GM21786 (cell line): Measurements from ENCODE around the gene DGKQ.

Source experiments
- ATAC-seq: cut with Tn5 transposase; IDR thresholded peaks from one replicate; pipeline ENCODE4 v1.9.1; 2021; ENCODE audit not compliant: unreplicated experiment

The DGKQ gene

GRCh38 chr4:909821-910220 is 63.5 kb downstream of the DGKQ start:
- no peak for ATAC-seq

DNA sequence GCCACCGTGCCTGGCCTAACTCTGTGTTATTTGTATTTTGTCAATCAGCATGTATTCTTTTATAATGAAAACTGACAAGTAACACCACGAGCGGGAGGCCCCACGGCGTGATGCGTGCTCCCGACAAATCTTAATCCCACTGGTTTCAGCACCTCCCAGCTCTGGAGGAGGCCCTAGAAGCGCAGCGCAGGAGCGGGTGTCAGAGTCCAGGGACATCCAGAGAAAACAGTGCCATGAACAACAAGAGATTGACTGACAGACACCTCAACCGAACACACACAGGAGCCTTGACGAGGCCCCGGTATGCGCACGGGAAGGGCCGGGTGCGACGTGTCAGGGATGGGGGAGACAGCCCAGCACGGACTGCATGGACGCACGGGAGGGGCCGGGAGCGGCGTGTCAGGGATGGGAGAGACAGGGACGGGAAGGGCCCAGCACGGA is 64.2 kb downstream of the DGKQ start:
- ATAC-seq: no peak
